ENCODE data around the gene ATRAID. TPM values are rescaled to one million over a fixed set of nuclear protein-coding genes. Genes with fewer than 3 reads are reported as not detected.

The ATRAID gene
- total and polyA plus RNA-seq, 3 donors from 2014 or later: 263 to 323 (median 295) TPM

- Histone ChIP-seq H3K4me3 (no peak overlapping the region), H3K9me3 (no peaks in the 10 kb centered on the region), H3K4me1 (no peaks in the 10 kb centered on the region), H3K27ac (no peak overlapping the region), H3K27me3 (no peaks in the 10 kb centered on the region), H3K36me3 (ENCODE audit: low read depth, missing control alignments) (no peaks in the 10 kb centered on the region)
- 94 to 96% methylated on average over 8 of the region's 8 CpGs for WGBS, 2 donors
- no peak for DNase-seq
- intact Hi-C loops (cut with DNase I; ENCODE audit: low total_unique reads): no loop called here
- no peak for TF ChIP-seq CTCF (IDR thresholded peaks at IDR 0.05)
Measured at GRCh38 chr2:27238976-27239375, 27.1 kb downstream of the ATRAID start.

GRCh38 chr2:27240406-27240805, 28.6 kb downstream of the ATRAID start:
- no peak for DNase-seq
- H3K36me3 ChIP-seq (ENCODE audit: low read depth, missing control alignments): no peaks in the 10 kb centered on the region
- intact Hi-C loops (cut with DNase I; ENCODE audit: low total_unique reads): no loop called here
- H3K4me1 ChIP-seq: peaks cover 2% of the 10 kb centered on the region
- 90 to 94% methylated on average over 9 of the region's 9 CpGs for WGBS, 2 donors
- no peak for TF ChIP-seq CTCF (IDR thresholded peaks at IDR 0.05)
- no peak for TF ChIP-seq POLR2A (IDR thresholded peaks at IDR 0.05)
- no peaks in the 10 kb centered on the region for H3K9me3 ChIP-seq
- H3K4me3 ChIP-seq: no peak overlapping the region
- H3K27me3 ChIP-seq: no peaks in the 10 kb centered on the region
- H3K27ac ChIP-seq: no peak overlapping the region

DNA sequence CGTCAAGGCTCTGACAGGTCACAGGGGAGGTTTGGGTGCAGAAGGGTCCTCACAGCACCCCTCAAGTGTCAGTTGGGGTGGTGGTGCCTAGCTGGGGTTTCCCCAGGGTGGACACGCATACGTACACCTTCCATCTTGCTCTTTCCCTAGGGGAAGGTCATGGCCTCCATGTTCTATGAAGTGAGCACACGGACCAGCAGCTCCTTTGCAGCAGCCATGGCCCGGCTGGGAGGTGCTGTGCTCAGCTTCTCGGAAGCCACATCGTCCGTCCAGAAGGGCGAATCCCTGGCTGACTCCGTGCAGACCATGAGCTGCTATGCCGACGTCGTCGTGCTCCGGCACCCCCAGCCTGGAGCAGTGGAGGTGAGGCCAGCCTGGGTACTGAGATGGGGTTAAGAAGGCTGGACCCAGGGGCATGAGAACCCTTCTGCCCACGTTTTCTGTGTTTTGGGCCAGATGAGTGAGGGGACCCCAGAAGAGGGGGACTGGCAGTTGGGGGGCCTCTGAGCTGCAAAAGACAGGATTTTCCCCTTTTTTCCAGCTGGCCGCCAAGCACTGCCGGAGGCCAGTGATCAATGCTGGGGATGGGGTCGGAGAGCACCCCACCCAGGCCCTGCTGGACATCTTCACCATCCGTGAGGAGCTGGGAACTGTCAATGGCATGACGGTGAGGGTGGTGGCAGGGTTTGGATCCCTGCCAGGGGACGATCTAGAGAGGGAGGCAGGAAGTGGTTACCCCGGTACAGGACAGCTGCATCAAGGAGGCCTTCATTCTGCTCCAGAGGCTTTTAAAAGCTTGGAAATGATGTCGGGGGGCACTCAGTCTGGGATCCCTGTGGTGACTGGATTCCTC, 30.1 kb downstream of the ATRAID start:
- no peak overlapping the region for H3K27ac ChIP-seq
- DNase-seq: no peak
- intact Hi-C loops (cut with DNase I; ENCODE audit: low total_unique reads): no loop called here
- no peaks in the 10 kb centered on the region for H3K9me3 ChIP-seq
- H3K4me1 ChIP-seq: peaks cover 4% of the 10 kb centered on the region
- H3K4me3 ChIP-seq: no peak overlapping the region
- no peak for TF ChIP-seq POLR2A (IDR thresholded peaks at IDR 0.05)
- TF ChIP-seq CTCF (IDR thresholded peaks at IDR 0.05): no peak
- H3K27me3 ChIP-seq: no peaks in the 10 kb centered on the region
- 77 to 88% methylated on average over 18 to 24 of the region's 24 CpGs for WGBS, 2 donors
- H3K36me3 ChIP-seq (ENCODE audit: low read depth, missing control alignments): no peaks in the 10 kb centered on the region

DNA sequence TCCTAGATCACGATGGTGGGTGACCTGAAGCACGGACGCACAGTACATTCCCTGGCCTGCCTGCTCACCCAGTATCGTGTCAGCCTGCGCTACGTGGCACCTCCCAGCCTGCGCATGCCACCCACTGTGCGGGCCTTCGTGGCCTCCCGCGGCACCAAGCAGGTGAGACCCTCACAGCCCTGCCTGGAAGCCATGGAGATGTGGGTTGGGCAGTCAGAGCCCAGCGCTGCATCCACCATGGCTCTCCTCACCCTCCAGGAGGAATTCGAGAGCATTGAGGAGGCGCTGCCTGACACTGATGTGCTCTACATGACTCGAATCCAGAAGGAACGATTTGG, 30.7 kb downstream of the ATRAID start:
- intact Hi-C loops (cut with DNase I; ENCODE audit: low total_unique reads): no loop called here
- no peaks in the 10 kb centered on the region for H3K36me3 ChIP-seq (ENCODE audit: low read depth, missing control alignments)

More for the DNA sequence above, 30.7 kb downstream of the ATRAID start:
- peaks cover 4% of the 10 kb centered on the region for H3K4me1 ChIP-seq
- TF ChIP-seq POLR2A (IDR thresholded peaks at IDR 0.05) (no peak), CTCF (IDR thresholded peaks at IDR 0.05) (no peak)
- H3K27me3 ChIP-seq: no peaks in the 10 kb centered on the region
- H3K9me3 ChIP-seq: no peaks in the 10 kb centered on the region
- H3K4me3 ChIP-seq: no peak overlapping the region
- WGBS, 2 donors: 93 to 100% methylated on average over 1 to 16 of the region's 16 CpGs
- H3K27ac ChIP-seq: no peak overlapping the region
- DNase-seq: no peak
